Stomach (tissue), 4 donors: ENCODE data around the gene CTNND2.

Source experiments
- CTCF ChIP-seq, 7 experiments: fragments of 450-650 bp in 4 of 7; fragments of 200-600 bp in 3 of 7; sonication (generic) in 3 of 7; IDR thresholded peaks; one replicate each; pipeline ENCODE4 v1.5.1; 2016 to 2019; ENCODE audit warnings: antibody characterized with exemption in 7 of 7, control low read depth in 2 of 7, mild to moderate bottlenecking in 1 of 7
- EP300 ChIP-seq: sonication (generic); formaldehyde crosslinking; IDR thresholded peaks from one replicate; pipeline ENCODE4 v1.6.1; 2017; ENCODE audit warnings: antibody characterized with exemption
- POLR2A ChIP-seq, 4 donors: fragments of 450-650 bp; IDR thresholded peaks; one replicate each; pipeline ENCODE4 v1.6.1; 2016; ENCODE audit warnings: antibody characterized with exemption in 4 of 4, control low read depth in 2 of 4, mild to moderate bottlenecking in 1 of 4, moderate library complexity in 1 of 4
- POLR2AphosphoS5 ChIP-seq, 3 donors: sonication (generic); formaldehyde crosslinking; IDR thresholded peaks; one replicate each; pipeline ENCODE4 v1.6.1; 2016; ENCODE audit warnings: antibody characterized with exemption in 3 of 3

- TF ChIP-seq POLR2A (IDR thresholded peaks at IDR 0.05), result no peak
- TF ChIP-seq CTCF (IDR thresholded peaks at IDR 0.05), result no peak
- TF ChIP-seq POLR2AphosphoS5 (IDR thresholded peaks at IDR 0.05), result no peak
- no peak for TF ChIP-seq EP300
Observed at GRCh38 chr5:11547140-11547539, 357.1 kb downstream of the CTNND2 start.
